Adrenal gland (tissue), 12 donors: Measurements from ENCODE around the gene EIF2S3. TPM values are rescaled to one million over a fixed set of nuclear protein-coding genes. Genes with fewer than 3 reads are reported as not detected.

Experiments used
- DNase-seq, 7 donors: peaks; one replicate each; pipeline ENCODE4 v3.0.0-alpha.2; 2019 to 2020
- H3K27ac ChIP-seq, 5 donors: fragments of 200-600 bp; sonication (generic) in 4 of 5; 1 replicate in 3 of 5; 2 replicates in 2 of 5; pipeline versions ENCODE4 v1.5.1 to v1.8.0; 2016 to 2020; ENCODE audit warnings: mild to moderate bottlenecking in 1 of 5
- H3K27me3 ChIP-seq: fragments of 200-600 bp; 2 replicates; pipeline ENCODE4 v1.8.0; 2021
- H3K36me3 ChIP-seq, 2 donors: fragments of 200-600 bp; replicated peaks in 1 of 2; 1 replicate in 1 of 2; 2 replicates in 1 of 2; pipeline versions ENCODE4 v1.5.1 to v1.8.0; 2018 to 2022
- H3K4me1 ChIP-seq, 2 donors: fragments of 200-600 bp; replicated peaks in 1 of 2; 1 replicate in 1 of 2; 2 replicates in 1 of 2; pipeline versions ENCODE4 v1.5.1 to v1.8.0; 2018 to 2021
- H3K4me3 ChIP-seq, 4 donors: fragments of 200-600 bp; sonication (generic) in 3 of 4; one replicate each; pipeline ENCODE4 v1.5.1; 2016 to 2018
- H3K9me3 ChIP-seq, 3 donors: fragments of 200-600 bp; sonication (generic) in 1 of 3; replicated peaks in 1 of 3; 1 replicate in 2 of 3; 2 replicates in 1 of 3; pipeline versions ENCODE4 v1.5.1 to v1.8.0; 2016 to 2021
- CTCF ChIP-seq, 6 experiments: fragments of 450-650 bp in 4 of 6; fragments of 200-600 bp in 2 of 6; sonication (generic) in 1 of 6; IDR thresholded peaks; 1 replicate in 5 of 6; 2 replicates in 1 of 6; pipeline versions ENCODE4 v1.5.1 to v1.8.0; 2016 to 2021; ENCODE audit warnings: antibody characterized with exemption in 6 of 6, mild to moderate bottlenecking in 2 of 6, moderate library complexity in 1 of 6
- POLR2A ChIP-seq, 2 donors: fragments of 450-650 bp; IDR thresholded peaks; one replicate each; pipeline ENCODE4 v1.6.1; 2017; ENCODE audit warnings: antibody characterized with exemption in 2 of 2, mild to moderate bottlenecking in 2 of 2, moderate library complexity in 1 of 2
- WGBS, 4 donors: extraction: QIAGEN DNeasy Blood & Tissue Kit in 2 of 4; methylation state at CpG; one replicate each; pipeline versions ENCODE4 v1.1.5 to v1.1.7; 2013 to 2017; 5-methylcytosine and 5-hydroxymethylcytosine counted together
- intact Hi-C, 2 donors: fragments of 100-400 bp; cut with DNase I; formaldehyde crosslinking; loops; one replicate each; pipeline versions ENCODE4 v1.14.1 to v1.15.0; 2022 to 2023
- polyA plus RNA-seq, 3 donors: library from polyadenylated mRNA; stranded (reverse); fragments of 200-250 nt in 2 of 3; fragments of 350-450 nt in 1 of 3; fragmentation: Illumina TruSeq in 1 of 3; extraction: RNeasy Lipid Tissue Mini Kit (QIAGEN cat#74804) in 1 of 3; gene quantifications; one replicate each; pipeline ENCODE4 v1.2.3, GENCODE V29; 2013 to 2014
- total RNA-seq, 9 donors: library from RNA; depleted of rRNA in 4 of 9; stranded (reverse); fragments of >200 nt in 4 of 9; fragments of 120-200 nt in 1 of 9; fragmentation: NEBNext Ultra II Directional in 1 of 9; extraction: Animal tissue kit (Norgen Biotek cat#: 25700) in 1 of 9; gene quantifications; one replicate each; pipeline versions ENCODE4 v1.1.0 to v1.2.4, GENCODE V29; 2013 to 2023
- donor health status: healthy with polysubstance abuse.
- donor health status: Bipolar disorder and iron deficiency.
- donor health status: DM: yes; HTN: yes; CAD: no.
- donor health status: DM: no; HTN: no; CAD: no.
- donor health status: DM: no; HTN: no; CAD: no.
- donor health status: DM: yes; HTN: yes; CAD: no.

Gene EIF2S3
- total and polyA plus RNA-seq, 12 donors = 49.1 to 185 (median 108) TPM

- H3K36me3 ChIP-seq = peaks cover 0 to 22% of the 10 kb centered on the region in 2 donors
- no peaks in the 10 kb centered on the region for H3K4me1 ChIP-seq
- DNase-seq = no peak
- H3K27me3 ChIP-seq = no peaks in the 10 kb centered on the region
- intact Hi-C loops = loop anchor here (5.0 to 10.0 kb wide), 2 partner anchors 154 to 162 kb away; no protein-coding TSS in a partner anchor
- 85 to 91% (median 88%) methylated on average over 3 of the region's 3 CpGs for WGBS, 4 donors
- no peak overlapping the region for H3K27ac ChIP-seq
- no peak overlapping the region for H3K4me3 ChIP-seq
- TF ChIP-seq POLR2A (IDR thresholded peaks at IDR 0.05) (no peak), CTCF (IDR thresholded peaks at IDR 0.05) (no peak)
- H3K9me3 ChIP-seq = no peaks in the 10 kb centered on the region
Measured at GRCh38 chrX:24080704-24081103, 25.9 kb downstream of the EIF2S3 start.

- peak; percentile 34 to 78 (median 62) for DNase-seq
- no peak overlapping the region for H3K27ac ChIP-seq
- WGBS, 4 donors = 10 to 36% (median 24%) methylated on average over 12 to 14 of the region's 14 CpGs
- no peaks in the 10 kb centered on the region for H3K4me1 ChIP-seq
- intact Hi-C loops = loop anchor here (5.0 to 10.0 kb wide), 2 partner anchors 153 to 161 kb away; no protein-coding TSS in a partner anchor
- H3K9me3 ChIP-seq = no peaks in the 10 kb centered on the region
- peaks cover 0 to 13% of the 10 kb centered on the region in 2 donors for H3K36me3 ChIP-seq
- no peak overlapping the region for H3K4me3 ChIP-seq
- H3K27me3 ChIP-seq = no peaks in the 10 kb centered on the region
- TF ChIP-seq POLR2A (IDR thresholded peaks at IDR 0.05) (no peak), CTCF (IDR thresholded peaks at IDR 0.05) (peak in 5 of 6 experiments; percentile 11 to 40 (median 24))
Measured at GRCh38 chrX:24081661-24082154, 27.0 kb downstream of the EIF2S3 start.

GRCh38 chrX:24082447-24082846 lies 27.7 kb downstream of the EIF2S3 start:
- Histone ChIP-seq H3K4me1 (no peaks in the 10 kb centered on the region), H3K27ac (no peak overlapping the region), H3K9me3 (no peaks in the 10 kb centered on the region), H3K36me3 (peaks cover 0 to 6% of the 10 kb centered on the region in 2 donors), H3K27me3 (no peaks in the 10 kb centered on the region), H3K4me3 (no peak overlapping the region)
- no peak for TF ChIP-seq CTCF (IDR thresholded peaks at IDR 0.05)
- TF ChIP-seq POLR2A (IDR thresholded peaks at IDR 0.05) = no peak
- 73 to 93% (median 80%) methylated on average over 2 of the region's 2 CpGs for WGBS, 4 donors
- no peak for DNase-seq
- intact Hi-C loops = loop anchor here (5.0 to 10.0 kb wide), 2 partner anchors 152 to 160 kb away; no protein-coding TSS in a partner anchor

GRCh38 chrX:24085101-24085500 lies 30.3 kb downstream of the EIF2S3 start:
- Histone ChIP-seq H3K4me1 (no peaks in the 10 kb centered on the region), H3K27ac (no peak overlapping the region), H3K27me3 (no peaks in the 10 kb centered on the region), H3K36me3 (no peaks in the 10 kb centered on the region), H3K4me3 (no peak overlapping the region), H3K9me3 (no peaks in the 10 kb centered on the region)
- TF ChIP-seq CTCF (IDR thresholded peaks at IDR 0.05) (no peak), POLR2A (IDR thresholded peaks at IDR 0.05) (no peak)
- WGBS, 4 donors = 72 to 92% (median 76%) methylated on average over 5 to 6 of the region's 6 CpGs
- no peak for DNase-seq
- intact Hi-C loops = loop anchor here in 1 of 2 donors (10.0 kb wide), 1 partner anchor 150 kb away; no protein-coding TSS in a partner anchor
